ENCODE data around the gene LKAAEAR1. TPM values are rescaled to one million over a fixed set of nuclear protein-coding genes. Genes with fewer than 3 reads are reported as not detected.

Gene LKAAEAR1
- total RNA-seq, 2 experiments from 2014 or later = 0.34 to 0.61 TPM

DNA sequence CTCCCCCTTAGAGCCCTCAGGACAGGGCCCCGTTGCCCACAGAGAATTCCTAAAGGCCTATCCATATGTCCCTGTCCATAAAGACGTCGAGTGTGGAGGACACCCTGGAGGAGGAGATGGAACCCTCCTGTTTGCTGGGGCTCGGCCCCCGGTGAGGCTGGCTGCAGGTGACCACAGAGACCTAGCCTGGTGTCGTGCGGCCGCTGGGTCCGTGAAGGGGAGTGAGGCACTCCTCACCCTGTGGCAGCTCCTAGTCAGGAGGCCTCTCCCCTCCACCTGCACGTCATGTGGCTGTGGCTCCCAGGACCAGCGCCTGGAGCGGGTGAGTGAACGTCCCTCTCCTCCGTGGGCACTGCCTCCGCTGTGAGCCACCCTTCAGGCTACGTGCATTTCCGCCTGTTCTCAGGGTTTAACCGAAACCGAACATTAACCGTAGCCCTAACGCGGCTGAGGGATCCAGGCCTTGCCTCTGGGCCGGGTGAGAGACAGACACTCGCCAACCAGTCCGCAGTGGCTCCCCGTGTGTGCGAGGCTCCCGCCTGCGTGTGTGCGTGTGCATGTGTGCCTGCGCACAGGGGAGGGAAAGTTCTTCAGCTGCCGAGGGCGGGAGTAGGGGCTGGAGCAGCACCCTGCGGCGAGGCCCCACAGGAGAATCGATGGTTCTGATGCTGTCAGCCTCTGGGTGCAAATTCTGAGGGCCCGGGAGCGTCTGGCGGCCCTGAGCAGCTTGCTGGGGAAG lies 27.1 kb downstream of the LKAAEAR1 start:
- peak; percentile 51 for DNase-seq
- CTCF ChIA-PET = interaction anchor here (0.7 to 3.5 kb wide), 11 partner anchors 9 to 415 kb away, joined by 3 to 24 read pairs (median 4); partner anchors contain the start of genes ARFRP1, LKAAEAR1, PRPF6 and SAMD10
- Mint-ChIP-seq H3K4me1 (ENCODE audit: low read depth) (peaks cover 42% of the 10 kb centered on the region), H3K4me3 (peak overlapping the region; percentile 75), H3K27me3 (ENCODE audit: low read depth) (peaks cover 4% of the 10 kb centered on the region), H3K9me3 (ENCODE audit: insufficient read depth) (no peaks in the 10 kb centered on the region), H3K36me3 (ENCODE audit: low read depth) (no peaks in the 10 kb centered on the region), H3K27ac (peak overlapping the region; percentile 86)
- POLR2A ChIA-PET = interaction anchor here (0.9 kb wide), 1 partner anchor 19 kb away, joined by 6 read pairs; no protein-coding TSS in a partner anchor
- peak; percentile 49 for ATAC-seq

DNA sequence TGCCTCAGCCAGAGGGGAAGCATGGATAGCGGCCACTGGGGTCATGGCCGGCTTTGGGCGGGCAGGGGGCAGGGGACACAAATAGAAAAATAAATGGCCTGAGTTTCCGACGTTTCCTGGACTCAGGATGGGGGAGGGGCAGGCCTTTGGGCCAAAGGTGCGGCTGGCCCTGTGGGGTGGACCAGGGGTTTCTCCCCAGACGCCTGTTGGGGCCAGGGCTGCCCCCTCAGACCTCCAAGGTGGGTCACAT lies 27.6 kb downstream of the LKAAEAR1 start:
- Mint-ChIP-seq H3K36me3 (ENCODE audit: low read depth) (no peaks in the 10 kb centered on the region), H3K4me3 (no peak overlapping the region), H3K4me1 (ENCODE audit: low read depth) (peaks cover 37% of the 10 kb centered on the region), H3K27ac (no peak overlapping the region), H3K27me3 (ENCODE audit: low read depth) (peaks cover 6% of the 10 kb centered on the region), H3K9me3 (ENCODE audit: insufficient read depth) (no peaks in the 10 kb centered on the region)
- CTCF ChIA-PET = interaction anchor here (3.1 to 3.5 kb wide), 2 partner anchors 17 to 76 kb away, joined by 19 to 24 read pairs; partner anchors contain the start of genes PRPF6 and SAMD10
- DNase-seq = no peak
- no peak for ATAC-seq
- POLR2A ChIA-PET = no interaction called here

DNA sequence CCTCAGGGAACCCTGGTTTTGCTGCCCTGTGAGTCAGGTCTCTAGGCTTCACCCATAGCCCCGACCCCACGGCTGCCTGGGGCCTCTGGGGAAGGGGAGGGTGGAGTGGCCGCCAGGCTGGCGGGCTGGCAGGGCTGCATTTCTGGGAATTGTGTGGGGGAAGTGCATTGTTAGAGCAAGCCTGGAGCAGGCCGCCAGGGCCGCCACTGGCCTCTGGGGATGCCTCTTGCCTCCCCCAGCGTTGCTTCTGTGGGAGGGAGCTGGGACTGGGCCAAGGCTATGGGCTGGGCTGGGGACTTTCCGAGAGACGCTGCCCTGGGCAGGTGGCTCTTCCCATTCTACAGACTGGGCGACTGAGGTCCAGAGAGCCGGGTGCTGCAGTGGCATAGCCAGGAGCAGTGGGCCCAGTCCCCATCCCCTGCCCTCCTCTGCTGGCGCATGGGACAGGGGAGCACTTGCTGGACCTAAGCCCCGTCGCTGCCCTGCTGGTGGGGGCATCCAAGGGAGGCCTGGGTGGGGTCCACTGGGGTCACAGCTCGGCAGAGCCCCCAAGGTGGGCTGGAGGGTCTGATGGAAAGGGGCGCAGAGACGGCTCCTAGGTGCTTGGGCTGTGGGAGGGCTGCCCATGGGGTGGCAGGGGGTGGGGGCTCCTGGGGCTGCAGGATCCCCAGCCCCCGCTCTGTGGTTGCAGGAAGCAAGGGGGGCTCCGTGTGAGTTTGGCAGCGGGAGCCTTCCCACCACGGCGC lies 28.1 kb downstream of the LKAAEAR1 start:
- ChIA-PET CTCF (interaction anchor here (3.1 to 3.5 kb wide), 2 partner anchors 16 to 76 kb away, joined by 19 to 24 read pairs; partner anchors contain the start of genes PRPF6 and SAMD10), POLR2A (interaction anchor here (1.5 kb wide), 1 partner anchor 19 kb away, joined by 3 read pairs; no protein-coding TSS in a partner anchor)
- Mint-ChIP-seq H3K4me1 (ENCODE audit: low read depth) (peaks cover 37% of the 10 kb centered on the region), H3K9me3 (ENCODE audit: insufficient read depth) (no peaks in the 10 kb centered on the region), H3K4me3 (no peak overlapping the region), H3K27me3 (ENCODE audit: low read depth) (peaks cover 8% of the 10 kb centered on the region), H3K36me3 (ENCODE audit: low read depth) (no peaks in the 10 kb centered on the region), H3K27ac (no peak overlapping the region)
- ATAC-seq = no peak
- DNase-seq = no peak

DNA sequence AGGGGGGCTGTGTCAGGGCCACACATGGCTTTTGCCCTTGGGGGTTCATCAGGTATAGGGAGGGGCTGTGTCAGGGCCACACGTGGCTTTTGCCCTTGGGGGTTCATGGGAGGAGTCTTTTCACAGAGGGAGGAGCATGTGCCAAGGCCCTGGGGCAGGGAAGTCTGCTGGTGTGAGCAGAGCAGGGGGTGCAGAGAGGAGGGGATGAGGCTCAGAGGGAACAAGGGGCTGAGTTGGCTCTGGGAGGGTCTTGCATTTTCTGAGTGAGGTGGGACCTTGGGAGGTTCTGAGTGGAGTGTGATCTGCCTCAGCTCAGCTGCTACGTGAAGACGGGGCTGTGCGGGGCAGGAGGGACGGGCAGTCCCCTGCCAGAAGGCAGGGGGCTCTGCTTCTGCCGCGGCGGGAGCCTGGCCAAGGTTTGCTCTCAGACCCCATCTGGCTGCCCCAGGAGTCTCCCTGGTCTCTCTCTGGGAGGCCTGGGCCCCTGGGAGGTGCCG lies 28.8 kb downstream of the LKAAEAR1 start:
- Mint-ChIP-seq H3K4me1 (ENCODE audit: low read depth) (peaks cover 39% of the 10 kb centered on the region), H3K4me3 (no peak overlapping the region), H3K36me3 (ENCODE audit: low read depth) (no peaks in the 10 kb centered on the region), H3K9me3 (ENCODE audit: insufficient read depth) (no peaks in the 10 kb centered on the region), H3K27me3 (ENCODE audit: low read depth) (peaks cover 14% of the 10 kb centered on the region), H3K27ac (peak overlapping the region; percentile 30)
- ATAC-seq = no peak
- POLR2A ChIA-PET = interaction anchor here (1.5 kb wide), 1 partner anchor 19 kb away, joined by 3 read pairs; no protein-coding TSS in a partner anchor
- no peak for DNase-seq
- CTCF ChIA-PET = interaction anchor here (1.2 to 7.5 kb wide), 4 partner anchors 16 to 64 kb away, joined by 3 to 51 read pairs (median 14); partner anchors contain the start of gene OPRL1

DNA sequence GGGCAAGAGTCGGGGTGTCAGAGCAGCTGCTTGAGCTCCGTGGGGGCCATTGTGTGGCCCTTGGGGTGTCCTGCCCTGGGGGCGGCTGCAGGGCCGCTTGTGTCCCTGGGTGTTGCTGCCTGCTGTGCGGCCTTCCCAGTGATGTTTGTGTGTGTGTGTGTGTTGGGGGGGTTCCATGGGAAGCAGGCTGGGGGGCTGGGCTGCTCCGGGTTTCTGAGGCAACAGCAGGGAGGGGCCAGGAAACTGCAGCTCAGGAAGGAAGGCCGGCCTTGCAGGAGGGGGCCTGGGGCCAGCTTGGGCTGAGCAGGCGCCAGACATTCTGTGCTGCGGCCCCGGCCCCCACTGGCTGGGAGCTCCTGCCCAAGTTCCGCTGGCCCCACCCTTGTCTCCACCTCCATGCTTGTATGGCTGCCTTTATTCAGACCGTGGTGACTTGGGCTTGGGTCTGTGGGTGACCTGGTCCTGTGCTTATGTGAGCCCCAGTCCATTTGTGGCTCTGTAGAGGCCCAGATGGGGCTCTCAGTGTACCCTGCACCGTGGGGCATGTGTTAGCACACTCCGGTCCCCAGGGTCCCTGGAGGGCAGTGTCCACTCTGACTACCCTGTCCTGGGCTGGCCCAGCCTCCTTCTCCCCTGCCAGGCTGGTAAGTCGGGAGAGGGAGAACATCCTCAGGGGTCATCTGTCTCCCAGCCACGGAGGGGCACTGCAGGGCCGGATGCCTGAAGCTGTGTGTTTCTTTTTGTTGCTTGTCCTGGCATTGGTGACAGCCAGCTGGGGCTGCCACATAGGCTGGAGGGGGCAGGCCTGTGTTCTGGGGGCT lies 30.1 kb downstream of the LKAAEAR1 start:
- H3K4me3 Mint-ChIP-seq = no peak overlapping the region
- no peak for DNase-seq
- H3K27ac Mint-ChIP-seq = peak overlapping the region; percentile 43
- peaks cover 38% of the 10 kb centered on the region for H3K4me1 Mint-ChIP-seq (ENCODE audit: low read depth)
- CTCF ChIA-PET = interaction anchor here (0.6 to 7.5 kb wide), 9 partner anchors 9 to 74 kb away, joined by 3 to 51 read pairs (median 3); partner anchors contain the start of genes OPRL1, PRPF6, SAMD10 and TCEA2
- peaks cover 20% of the 10 kb centered on the region for H3K27me3 Mint-ChIP-seq (ENCODE audit: low read depth)
- H3K36me3 Mint-ChIP-seq (ENCODE audit: low read depth) = no peaks in the 10 kb centered on the region
- no peaks in the 10 kb centered on the region for H3K9me3 Mint-ChIP-seq (ENCODE audit: insufficient read depth)
- no peak for ATAC-seq
- POLR2A ChIA-PET = interaction anchor here (0.8 to 1.2 kb wide), 2 partner anchors 12 to 15 kb away, joined by 3 to 4 read pairs; no protein-coding TSS in a partner anchor

DNA sequence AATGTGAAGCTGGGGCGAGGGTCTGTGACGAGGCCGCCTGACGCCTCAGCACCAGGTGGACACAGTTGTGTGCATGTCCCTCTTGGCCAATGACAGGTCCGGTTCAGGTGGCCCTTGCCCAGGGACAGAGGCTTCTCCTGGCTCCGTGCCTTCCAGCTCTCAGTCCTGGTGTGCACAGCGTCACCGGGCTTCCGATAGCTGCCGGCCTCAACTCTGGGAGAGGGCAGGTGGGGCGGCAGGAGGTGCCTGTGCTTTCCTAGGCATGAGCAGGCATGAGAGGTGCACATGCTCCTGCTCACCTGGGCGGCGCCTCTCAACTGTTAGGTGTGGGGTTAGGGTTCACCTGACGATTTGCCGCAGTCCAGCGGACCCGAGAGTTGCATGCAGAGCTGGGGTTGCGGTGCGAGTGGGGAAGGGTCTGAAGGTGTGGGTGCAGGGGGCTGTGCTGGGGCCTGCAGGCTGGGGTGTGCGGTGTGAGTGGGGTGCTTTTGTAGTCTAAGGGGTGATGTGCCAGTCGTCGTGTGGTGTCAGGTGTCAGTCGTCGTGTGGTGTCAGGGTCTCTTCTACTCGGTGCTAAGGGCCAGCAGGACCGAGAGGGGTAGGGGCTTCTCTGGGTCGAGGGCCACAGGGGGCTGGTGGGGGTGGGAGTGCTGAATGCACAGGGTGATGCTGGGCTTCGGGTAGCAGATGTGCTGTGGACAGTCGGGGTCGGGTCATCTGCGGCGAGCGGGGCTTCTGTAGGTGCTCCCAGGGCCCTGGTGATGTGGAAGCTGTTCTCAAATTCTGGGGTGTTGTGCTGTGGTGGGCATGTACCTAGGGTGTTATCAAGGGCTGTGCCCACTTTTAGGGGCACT lies 31.0 kb downstream of the LKAAEAR1 start:
- Mint-ChIP-seq H3K9me3 (ENCODE audit: insufficient read depth) (no peaks in the 10 kb centered on the region), H3K36me3 (ENCODE audit: low read depth) (no peaks in the 10 kb centered on the region), H3K27me3 (ENCODE audit: low read depth) (peaks cover 22% of the 10 kb centered on the region), H3K4me1 (ENCODE audit: low read depth) (peaks cover 37% of the 10 kb centered on the region), H3K27ac (peak overlapping the region; percentile 43), H3K4me3 (no peak overlapping the region)
- ATAC-seq (no peak), DNase-seq (no peak)
- ChIA-PET POLR2A (interaction anchor here (0.8 kb wide), 1 partner anchor 9 kb away, joined by 3 read pairs; no protein-coding TSS in a partner anchor), CTCF (interaction anchor here (0.9 to 7.5 kb wide), 3 partner anchors 10 to 68 kb away, joined by 3 to 51 read pairs (median 3); partner anchors contain the start of gene TCEA2)

DNA sequence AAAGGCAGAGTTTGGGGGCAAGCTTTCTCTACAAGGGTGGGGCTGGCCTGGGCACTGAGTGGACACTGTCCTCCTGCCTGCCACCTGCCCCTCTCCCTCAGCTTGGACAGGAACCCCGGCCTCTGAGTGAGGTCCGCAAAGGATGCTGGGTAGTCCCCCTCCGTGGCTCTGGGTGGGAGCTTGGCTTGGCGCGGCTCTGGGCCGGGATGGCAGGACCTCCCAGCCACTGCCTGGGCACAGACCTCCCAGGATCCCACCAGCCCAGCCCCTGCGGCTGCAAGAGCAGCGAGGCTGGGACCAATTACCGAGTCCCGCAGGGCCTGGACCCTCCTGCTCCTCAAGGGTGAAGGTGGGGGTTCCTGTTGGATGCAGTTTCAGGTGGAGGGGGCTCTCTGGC lies 31.9 kb downstream of the LKAAEAR1 start:
- ChIA-PET POLR2A (interaction anchor here (0.7 to 0.8 kb wide), 2 partner anchors 10 to 16 kb away, joined by 3 read pairs; no protein-coding TSS in a partner anchor), CTCF (interaction anchor here (1.1 to 7.5 kb wide), 2 partner anchors 13 to 72 kb away, joined by 5 to 51 read pairs; partner anchors contain the start of gene PRPF6)
- Mint-ChIP-seq H3K4me1 (ENCODE audit: low read depth) (peaks cover 33% of the 10 kb centered on the region), H3K4me3 (no peak overlapping the region), H3K9me3 (ENCODE audit: insufficient read depth) (no peaks in the 10 kb centered on the region), H3K27me3 (ENCODE audit: low read depth) (peaks cover 28% of the 10 kb centered on the region), H3K27ac (no peak overlapping the region), H3K36me3 (ENCODE audit: low read depth) (no peaks in the 10 kb centered on the region)
- ATAC-seq = no peak
- DNase-seq = no peak

DNA sequence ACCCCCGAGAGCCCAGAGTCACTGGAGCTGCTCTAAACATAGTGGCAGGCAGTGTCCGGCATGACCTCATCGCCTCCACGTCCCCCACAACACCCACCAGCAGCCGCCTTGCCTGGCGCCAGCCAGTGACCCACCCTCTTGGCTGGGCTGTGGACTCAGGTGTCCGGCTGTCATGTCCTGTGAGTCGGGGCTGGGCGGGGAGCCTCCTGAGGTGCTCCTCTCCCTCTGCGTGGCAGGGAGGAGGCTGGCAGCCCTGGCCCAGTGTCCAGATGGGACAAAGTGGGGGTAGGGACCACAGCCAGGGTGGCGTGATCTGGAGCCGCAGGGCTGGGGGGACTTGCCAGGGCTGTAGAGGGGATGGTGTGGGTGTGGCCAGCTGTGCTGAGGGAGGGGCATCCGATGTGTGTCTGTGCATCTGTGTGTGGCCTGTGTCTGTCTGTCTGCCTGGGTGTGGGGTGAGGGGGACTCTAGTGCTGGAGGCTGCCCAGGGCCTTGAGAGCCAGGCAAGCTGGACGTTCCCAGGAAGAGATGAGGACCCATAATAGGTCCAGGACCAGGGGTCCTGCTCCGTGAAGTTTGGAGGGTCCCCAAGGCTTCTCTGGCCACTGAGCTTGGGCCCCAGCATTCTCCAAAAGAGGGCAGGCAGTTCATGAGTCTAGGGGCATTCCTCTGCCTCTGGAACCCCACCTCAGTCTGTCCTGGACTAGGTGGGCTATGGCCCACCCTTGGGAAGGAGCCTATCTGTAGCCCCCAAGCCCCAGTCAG lies 32.5 kb downstream of the LKAAEAR1 start:
- POLR2A ChIA-PET = interaction anchor here (0.7 kb wide), 1 partner anchor 17 kb away, joined by 3 read pairs; no protein-coding TSS in a partner anchor
- no peaks in the 10 kb centered on the region for H3K36me3 Mint-ChIP-seq (ENCODE audit: low read depth)
- CTCF ChIA-PET = interaction anchor here (1.1 to 7.5 kb wide), 2 partner anchors 13 to 71 kb away, joined by 5 to 51 read pairs; partner anchors contain the start of gene PRPF6
- H3K9me3 Mint-ChIP-seq (ENCODE audit: insufficient read depth) = no peaks in the 10 kb centered on the region
- no peak overlapping the region for H3K4me3 Mint-ChIP-seq
- ATAC-seq (no peak), DNase-seq (no peak)
- H3K27ac Mint-ChIP-seq = no peak overlapping the region
- peaks cover 34% of the 10 kb centered on the region for H3K27me3 Mint-ChIP-seq (ENCODE audit: low read depth)
- peaks cover 30% of the 10 kb centered on the region for H3K4me1 Mint-ChIP-seq (ENCODE audit: low read depth)

DNA sequence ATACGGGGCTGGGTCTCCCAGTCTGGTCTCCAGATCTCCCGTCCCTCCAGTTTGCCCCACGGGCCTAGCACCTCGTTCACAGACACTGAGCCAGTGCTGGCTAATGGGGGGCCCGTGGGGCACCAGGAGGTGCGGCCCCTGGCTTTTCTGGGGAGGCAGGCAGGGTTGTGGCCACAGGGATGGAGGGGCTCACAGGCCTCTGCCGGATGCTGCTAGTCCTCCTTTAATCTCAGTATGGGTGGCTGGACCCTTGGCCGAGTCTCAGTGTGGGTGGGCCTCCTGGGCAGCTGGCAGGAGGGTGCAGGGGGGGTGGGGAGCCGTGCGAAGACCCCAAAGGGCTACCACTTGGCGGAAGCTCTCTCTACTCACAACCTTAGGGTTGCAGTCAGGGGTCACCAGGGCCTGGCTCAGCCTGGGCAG lies 33.2 kb downstream of the LKAAEAR1 start:
- POLR2A ChIA-PET = interaction anchor here (0.6 kb wide), 1 partner anchor 836 kb away, joined by 3 read pairs; no protein-coding TSS in a partner anchor

More for the DNA sequence above, 33.2 kb downstream of the LKAAEAR1 start:
- Mint-ChIP-seq H3K27me3 (ENCODE audit: low read depth) (peaks cover 40% of the 10 kb centered on the region), H3K4me3 (no peak overlapping the region), H3K27ac (no peak overlapping the region), H3K9me3 (ENCODE audit: insufficient read depth) (no peaks in the 10 kb centered on the region), H3K4me1 (ENCODE audit: low read depth) (peaks cover 33% of the 10 kb centered on the region), H3K36me3 (ENCODE audit: low read depth) (no peaks in the 10 kb centered on the region)
- ATAC-seq (no peak), DNase-seq (no peak)
- CTCF ChIA-PET = interaction anchor here (7.5 kb wide), 1 partner anchor 12 kb away, joined by 51 read pairs; no protein-coding TSS in a partner anchor
